ENCODE results near the gene TOMT.
"Not testable (repeated sequence)": the region's sequence is repeated elsewhere in the genome, so short reads cannot be mapped to it uniquely, and the experiment has no call there.

Gene TOMT

DNA sequence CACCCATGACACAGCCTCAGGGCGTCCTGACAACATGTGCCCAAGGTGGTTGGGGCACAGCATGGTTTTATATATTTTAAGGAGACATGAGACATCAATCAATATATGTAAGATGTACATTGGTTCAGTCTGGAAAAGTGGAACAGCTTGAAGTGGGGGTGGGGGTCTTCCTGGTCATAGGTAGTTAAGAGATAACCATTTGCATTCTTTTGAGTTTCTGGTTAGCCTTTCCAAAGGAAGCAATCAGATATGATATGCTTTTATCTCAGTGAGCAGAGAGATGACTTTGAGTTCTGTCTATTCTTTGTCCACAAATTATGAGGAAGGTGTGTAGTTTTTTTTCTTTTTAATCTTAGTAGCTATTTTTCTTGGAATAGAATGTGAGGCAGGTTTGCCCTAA, 16.9 kb downstream of the TOMT start:
- no peak for DNase-seq (ENCODE audit: low read depth)
- H3K4me3 ChIP-seq (ENCODE audit: low read depth, low read length): no peak overlapping the region
- TF ChIP-seq, protein P1, sequence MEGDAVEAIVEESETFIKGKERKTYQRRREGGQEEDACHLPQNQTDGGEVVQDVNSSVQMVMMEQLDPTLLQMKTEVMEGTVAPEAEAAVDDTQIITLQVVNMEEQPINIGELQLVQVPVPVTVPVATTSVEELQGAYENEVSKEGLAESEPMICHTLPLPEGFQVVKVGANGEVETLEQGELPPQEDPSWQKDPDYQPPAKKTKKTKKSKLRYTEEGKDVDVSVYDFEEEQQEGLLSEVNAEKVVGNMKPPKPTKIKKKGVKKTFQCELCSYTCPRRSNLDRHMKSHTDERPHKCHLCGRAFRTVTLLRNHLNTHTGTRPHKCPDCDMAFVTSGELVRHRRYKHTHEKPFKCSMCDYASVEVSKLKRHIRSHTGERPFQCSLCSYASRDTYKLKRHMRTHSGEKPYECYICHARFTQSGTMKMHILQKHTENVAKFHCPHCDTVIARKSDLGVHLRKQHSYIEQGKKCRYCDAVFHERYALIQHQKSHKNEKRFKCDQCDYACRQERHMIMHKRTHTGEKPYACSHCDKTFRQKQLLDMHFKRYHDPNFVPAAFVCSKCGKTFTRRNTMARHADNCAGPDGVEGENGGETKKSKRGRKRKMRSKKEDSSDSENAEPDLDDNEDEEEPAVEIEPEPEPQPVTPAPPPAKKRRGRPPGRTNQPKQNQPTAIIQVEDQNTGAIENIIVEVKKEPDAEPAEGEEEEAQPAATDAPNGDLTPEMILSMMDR (conservative IDR thresholded peaks at IDR 0.05; ENCODE audit: low read depth, low read length): no peak

DNA sequence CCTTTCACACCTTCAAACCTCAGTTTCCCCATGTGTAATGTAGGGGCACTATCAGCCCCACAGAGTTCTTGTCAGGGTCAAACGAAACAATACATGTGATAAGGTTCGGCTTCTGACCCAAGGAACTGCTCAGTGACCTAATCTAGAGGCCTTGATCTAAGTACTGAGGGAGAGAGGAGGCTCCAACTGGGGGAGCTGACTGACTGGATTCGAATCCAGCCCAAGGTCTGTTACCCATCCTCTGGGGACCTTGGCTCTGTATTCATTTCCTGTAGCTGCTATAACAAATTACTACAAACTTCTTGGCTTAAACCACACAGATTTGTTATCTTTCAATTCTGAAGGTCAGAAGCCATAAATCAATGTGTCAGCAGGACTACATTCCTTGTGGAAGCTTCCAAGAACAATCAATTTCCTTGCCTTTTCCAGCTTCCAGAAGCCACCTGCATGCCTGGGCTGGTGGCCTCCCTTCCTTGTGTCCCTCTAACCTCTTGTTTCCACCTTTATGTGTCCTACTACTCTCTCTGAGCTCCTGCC, 17.5 kb downstream of the TOMT start:
- no peak overlapping the region for H3K4me3 ChIP-seq (ENCODE audit: low read depth, low read length)
- TF ChIP-seq, protein P1 (conservative IDR thresholded peaks at IDR 0.05; ENCODE audit: low read depth, low read length): no peak
- DNase-seq (ENCODE audit: low read depth): no peak

DNA sequence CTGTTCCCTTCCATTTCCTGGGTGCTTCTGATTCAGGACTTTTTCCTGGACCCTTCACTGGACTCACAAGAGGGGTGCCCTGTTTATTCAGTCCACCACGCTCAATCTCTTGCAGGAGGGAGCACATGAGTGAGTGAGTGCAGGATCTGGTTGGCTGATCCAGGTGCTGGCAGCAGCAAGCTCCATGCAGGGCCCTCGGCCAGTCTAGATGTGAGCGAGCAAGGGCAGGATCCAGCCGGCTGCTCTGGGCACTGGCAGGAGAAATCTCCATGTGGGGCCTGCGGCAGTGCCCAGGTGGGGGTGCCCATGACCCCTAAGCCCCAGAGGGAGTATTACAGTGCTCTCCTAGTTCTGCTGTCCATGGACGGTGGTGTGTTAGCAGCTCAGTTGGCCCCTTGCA, 18.3 kb downstream of the TOMT start:
- no peak for DNase-seq (ENCODE audit: low read depth)
- TF ChIP-seq, protein P1 (conservative IDR thresholded peaks at IDR 0.05; ENCODE audit: low read depth, low read length): no peak
- no peak overlapping the region for H3K4me3 ChIP-seq (ENCODE audit: low read depth, low read length)

DNA sequence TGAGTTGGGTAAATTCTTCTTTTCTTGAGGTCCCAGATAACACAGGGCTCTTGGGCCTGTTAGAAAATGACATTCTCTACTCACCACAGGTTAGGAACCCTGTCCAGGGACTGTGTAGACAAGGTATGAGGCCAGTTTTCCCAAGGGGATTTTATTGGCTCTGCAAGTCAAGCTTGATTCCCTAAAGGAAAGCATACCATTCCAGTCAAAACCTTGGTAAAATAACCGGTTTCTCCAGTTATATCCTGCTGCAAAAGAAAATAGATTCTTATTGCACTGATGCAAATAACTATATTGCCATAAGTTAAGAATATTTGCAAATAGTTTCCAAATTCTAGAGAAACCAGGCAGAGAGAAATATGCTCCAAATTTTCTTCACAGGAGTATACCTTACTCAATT, 20.2 kb downstream of the TOMT start:
- no peak for DNase-seq (ENCODE audit: low read depth)
- H3K4me3 ChIP-seq (ENCODE audit: low read depth, low read length): no peak overlapping the region
- TF ChIP-seq, protein P1 (conservative IDR thresholded peaks at IDR 0.05; ENCODE audit: low read depth, low read length): no peak

DNA sequence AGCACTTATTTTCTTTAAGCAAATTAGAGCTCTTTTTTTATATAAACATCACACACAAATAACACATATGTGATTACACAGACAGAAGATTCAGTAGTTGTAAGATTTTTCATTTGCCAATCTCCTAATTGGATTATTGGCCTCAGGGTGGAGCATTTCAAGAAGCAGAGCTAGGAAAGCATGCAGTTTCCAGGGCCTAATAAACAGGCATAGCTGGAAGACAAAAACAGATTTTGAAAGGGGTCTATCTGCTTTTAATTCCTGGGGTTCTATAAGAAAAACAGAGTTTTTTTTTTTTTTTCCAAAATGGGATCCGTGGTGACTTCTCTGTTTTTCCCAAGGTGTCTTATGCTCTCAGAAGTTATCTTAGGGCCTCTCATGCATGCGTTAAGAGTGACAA, 22.2 kb downstream of the TOMT start:
- no peak overlapping the region for H3K4me3 ChIP-seq (ENCODE audit: low read depth, low read length)
- no peak for DNase-seq (ENCODE audit: low read depth)
- TF ChIP-seq, protein P1 (conservative IDR thresholded peaks at IDR 0.05; ENCODE audit: low read depth, low read length): no peak

DNA sequence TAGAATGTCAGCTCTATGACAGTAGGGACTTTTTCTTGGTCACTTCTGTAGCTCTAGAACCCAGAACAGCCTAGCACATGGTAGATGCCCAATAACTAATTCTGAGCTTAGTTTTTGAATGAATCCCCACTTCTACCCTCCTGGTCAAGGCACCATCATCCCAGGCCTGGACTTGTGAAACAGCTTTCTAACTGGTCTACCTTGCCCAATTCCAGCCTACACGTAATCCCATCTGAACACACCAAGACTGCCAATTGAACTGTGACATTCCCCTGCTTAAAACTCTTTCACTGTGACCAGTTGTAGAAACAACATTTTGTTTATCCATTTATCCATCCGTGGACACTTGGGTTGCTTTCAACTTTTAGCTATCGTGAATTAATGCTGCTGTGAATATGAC, 23.7 kb downstream of the TOMT start:
- TF ChIP-seq, protein P1 (conservative IDR thresholded peaks at IDR 0.05; ENCODE audit: low read depth, low read length): no peak
- DNase-seq (ENCODE audit: low read depth): no peak
- no peak overlapping the region for H3K4me3 ChIP-seq (ENCODE audit: low read depth, low read length)

DNA sequence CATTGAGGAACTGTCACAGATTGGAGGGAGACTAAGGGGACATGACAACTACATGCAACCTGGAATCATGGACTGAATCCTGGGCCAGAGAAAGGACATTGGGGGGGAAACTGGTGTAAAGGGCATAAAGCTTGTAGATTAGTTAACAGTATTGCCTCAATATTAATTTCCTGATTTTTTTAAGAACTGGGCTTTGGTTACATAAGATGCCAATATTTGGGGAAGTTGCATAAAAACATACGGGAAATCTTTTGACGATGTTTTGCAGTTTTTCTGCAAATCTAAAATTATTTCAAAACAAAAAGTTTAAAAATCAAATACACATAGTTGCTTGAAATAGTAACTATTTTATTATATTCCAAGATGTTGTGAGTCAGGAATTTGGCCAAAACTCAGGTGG, 26.9 kb downstream of the TOMT start:
- DNase-seq (ENCODE audit: low read depth): no peak
- H3K4me3 ChIP-seq (ENCODE audit: low read depth, low read length): no peak overlapping the region
- TF ChIP-seq, protein P1 (conservative IDR thresholded peaks at IDR 0.05; ENCODE audit: low read depth, low read length): no peak

DNA sequence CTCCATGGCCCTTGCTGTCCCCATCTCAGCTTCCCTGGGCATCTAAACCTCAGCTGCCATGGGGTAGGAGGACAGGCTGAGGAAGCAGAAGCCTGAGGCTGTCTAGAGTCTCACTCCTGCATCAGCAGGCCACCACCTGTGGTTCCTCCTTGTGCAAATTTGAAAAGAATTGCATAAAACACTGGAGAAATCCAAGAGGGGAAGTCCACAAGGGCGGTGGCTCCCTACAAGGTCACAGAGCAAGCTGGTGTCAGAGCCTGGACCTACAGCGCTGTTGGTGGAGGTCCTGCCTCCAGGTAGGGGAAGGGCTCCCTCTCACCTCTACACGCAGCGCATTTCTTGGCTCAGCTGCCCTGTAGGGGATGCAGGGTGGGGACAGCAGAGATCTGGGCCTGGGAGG, 29.7 kb downstream of the TOMT start, which contains the start of gene FOLR3:
Gene FOLR3, plus strand, starts transcription at position 253 of the 400 bp plus-strand sequence. CDS start 228 bp downstream, outside the sequence.
- not testable (repeated sequence) for H3K4me3 ChIP-seq (ENCODE audit: low read depth, low read length)

More for the DNA sequence above, 29.7 kb downstream of the TOMT start, which contains the start of gene FOLR3:
- not testable (repeated sequence) for DNase-seq (ENCODE audit: low read depth)
